ENCODE measurements around the gene AXIN1.
"Not testable (repeated sequence)": the region's sequence is repeated elsewhere in the genome, so short reads cannot be mapped to it uniquely, and the experiment has no call there.

Gene AXIN1

GRCh38 chr16:370443-370842 is 17.9 kb upstream of the AXIN1 start, which contains the start of gene MRPL28:
Gene MRPL28, minus strand, starts transcription at chr16:370538. Its CDS starts 320 bp downstream, at chr16:370218.
- peak; percentile 94 for DNase-seq

- DNase-seq = no peak
These were observed 17.4 kb upstream of the AXIN1 start for GRCh38 chr16:369866-370436.

GRCh38 chr16:369275-369865 is 16.8 kb upstream of the AXIN1 start:
- DNase-seq = no peak

GRCh38 chr16:368388-369158 is 16.1 kb upstream of the AXIN1 start:
- DNase-seq = no peak

- no peak for DNase-seq
These were observed 14.9 kb upstream of the AXIN1 start for GRCh38 chr16:367333-367903.

- no peak for DNase-seq
These were observed 14.0 kb upstream of the AXIN1 start for GRCh38 chr16:366476-366875.

- no peak for DNase-seq
These were observed 12.3 kb upstream of the AXIN1 start for GRCh38 chr16:364595-365491.

GRCh38 chr16:363766-364490 is 11.4 kb upstream of the AXIN1 start:
- DNase-seq = no peak

- no peak for DNase-seq
These were observed 10.7 kb upstream of the AXIN1 start for GRCh38 chr16:363110-363765.

- DNase-seq = not testable (repeated sequence)
These were observed 10.1 kb upstream of the AXIN1 start for GRCh38 chr16:362702-362999.

GRCh38 chr16:361872-362701 is 9.6 kb upstream of the AXIN1 start:
- peak; percentile 83 for DNase-seq

GRCh38 chr16:361341-361871 is 8.9 kb upstream of the AXIN1 start:
- no peak for DNase-seq

GRCh38 chr16:360698-361336 is 8.3 kb upstream of the AXIN1 start:
- DNase-seq = no peak

GRCh38 chr16:359871-360697 is 7.6 kb upstream of the AXIN1 start:
- no peak for DNase-seq

GRCh38 chr16:359067-359763 is 6.7 kb upstream of the AXIN1 start:
- no peak for DNase-seq

GRCh38 chr16:356741-357140 is 4.2 kb upstream of the AXIN1 start:
- DNase-seq = no peak

- peak; percentile 50 for DNase-seq
These were observed 2.5 kb upstream of the AXIN1 start for GRCh38 chr16:354971-355461.

- DNase-seq = no peak
These were observed 1.9 kb upstream of the AXIN1 start for GRCh38 chr16:354291-354881.

Data from CD4-positive, alpha-beta T cell treated with Interleukin-17A for 4 hours (primary cell).